ENCODE measurements around the gene TMEM9B. TPM values are rescaled to one million over a fixed set of nuclear protein-coding genes. Genes with fewer than 3 reads are reported as not detected.

Gene TMEM9B
- polyA plus RNA-seq, 3 donors = 25.5 to 149 (median 141) TPM

DNA sequence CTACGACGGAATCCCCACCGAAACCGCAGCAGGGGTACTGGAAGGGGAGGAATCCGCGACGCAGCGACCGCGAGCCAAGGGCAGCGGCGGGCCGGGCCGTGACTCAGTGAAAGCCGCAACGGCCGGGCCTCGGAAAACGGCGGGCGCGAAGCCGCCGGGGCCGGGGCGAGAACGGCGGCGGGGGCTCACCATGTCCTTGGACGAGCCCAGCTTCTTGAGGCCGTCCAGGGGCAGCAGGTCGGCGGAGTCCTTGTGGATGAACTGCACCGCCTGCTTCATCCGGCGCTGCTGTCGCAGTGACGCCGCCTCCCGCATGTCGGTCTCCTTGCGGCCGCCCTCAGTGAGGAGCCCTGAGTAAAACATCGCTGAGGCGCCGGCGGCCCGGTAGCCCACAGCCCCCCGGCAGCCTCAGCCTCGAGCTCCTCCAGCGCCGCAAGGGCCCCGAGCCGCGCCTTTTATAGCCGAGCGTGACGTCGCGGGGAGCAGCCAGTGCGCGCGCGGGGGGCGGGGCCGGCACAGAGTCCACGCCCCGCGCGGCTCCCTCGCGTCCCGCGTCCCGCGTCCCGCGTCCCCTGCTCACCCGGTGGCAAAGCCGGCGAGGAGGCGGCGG is 39.4 kb upstream of the TMEM9B start, which contains the start of gene NRIP3:
NRIP3 (minus strand) TSS at position 429 of the 610 bp plus-strand sequence; CDS start at position 363, 66 bp downstream.
- 1% methylated on average over 83 of the region's 83 CpGs for WGBS (ENCODE audit: insufficient coverage)
- Histone ChIP-seq H4K20me1 (ENCODE audit: insufficient read depth, low read length) (no peaks in the 10 kb centered on the region), H3K27ac (ENCODE audit: low read depth in 1 of 2, low read length in 2 of 2) (peak within 1 kb of the TSS in 1 of 2 donors; percentile 56), H3K36me3 (replicated peaks in 1 of 2; ENCODE audit: control insufficient read depth in 1 of 2, insufficient read depth in 2 of 2, low read length in 2 of 2) (no peaks in the 10 kb centered on the region), H3K4me2 (replicated peaks; ENCODE audit: extremely low read depth, low read length, poor library complexity, severe bottlenecking) (peak within 1 kb of the TSS; percentile 76), H3K4me3 (replicated peaks in 1 of 3; ENCODE audit: low read depth in 2 of 3, low read length in 3 of 3) (peak within 1 kb of the TSS; percentile 25 to 87 (median 72)), H3K27me3 (ENCODE audit: control insufficient read depth in 2 of 2, insufficient read depth in 2 of 2, low read length in 2 of 2) (peaks cover 27 to 38% of the 10 kb centered on the region in 2 donors), H3K79me2 (ENCODE audit: insufficient read depth, low read length) (no peaks in the 10 kb centered on the region), H2AFZ (ENCODE audit: insufficient read depth, low read depth, low read length, poor library complexity, severe bottlenecking) (peak within 1 kb of the TSS; percentile 79), H3K9me3 (replicated peaks in 1 of 2; ENCODE audit: control insufficient read depth in 1 of 2, insufficient read depth in 1 of 2, low read length in 2 of 2) (no peaks in the 10 kb centered on the region), H3K4me1 (ENCODE audit: control insufficient read depth in 1 of 2, insufficient read depth in 2 of 2, low read length in 2 of 2) (peaks cover 33 to 37% of the 10 kb centered on the region in 2 donors), H3K9ac (ENCODE audit: insufficient read depth, low read length, poor library complexity, severe bottlenecking) (peak within 1 kb of the TSS; percentile 57)
- Mint-ChIP-seq H3K9me3 (peaks cover 0 to 12% (median 6%) of the 10 kb centered on the region in 7 donors), H3K27me3 (ENCODE audit: low read depth in 3 of 3) (peaks cover 26 to 38% (median 31%) of the 10 kb centered on the region in 3 donors), H3K4me1 (peaks cover 25% of the 10 kb centered on the region), H3K4me3 (peak within 1 kb of the TSS; percentile 88 to 93), H3K27ac (peak within 1 kb of the TSS in 6 of 7 donors; percentile 79 to 94 (median 86)), H3K36me3 (peaks cover 3 to 13% of the 10 kb centered on the region in 2 donors)
- peak; percentile 79 to 88 (median 80) for DNase-seq
- intact Hi-C loops (cut with micrococcal nuclease) = loop anchor here in 1 of 2 donors (10.0 kb wide), 1 partner anchor 151 kb away; no protein-coding TSS in a partner anchor
- TF ChIP-seq, protein P1, sequence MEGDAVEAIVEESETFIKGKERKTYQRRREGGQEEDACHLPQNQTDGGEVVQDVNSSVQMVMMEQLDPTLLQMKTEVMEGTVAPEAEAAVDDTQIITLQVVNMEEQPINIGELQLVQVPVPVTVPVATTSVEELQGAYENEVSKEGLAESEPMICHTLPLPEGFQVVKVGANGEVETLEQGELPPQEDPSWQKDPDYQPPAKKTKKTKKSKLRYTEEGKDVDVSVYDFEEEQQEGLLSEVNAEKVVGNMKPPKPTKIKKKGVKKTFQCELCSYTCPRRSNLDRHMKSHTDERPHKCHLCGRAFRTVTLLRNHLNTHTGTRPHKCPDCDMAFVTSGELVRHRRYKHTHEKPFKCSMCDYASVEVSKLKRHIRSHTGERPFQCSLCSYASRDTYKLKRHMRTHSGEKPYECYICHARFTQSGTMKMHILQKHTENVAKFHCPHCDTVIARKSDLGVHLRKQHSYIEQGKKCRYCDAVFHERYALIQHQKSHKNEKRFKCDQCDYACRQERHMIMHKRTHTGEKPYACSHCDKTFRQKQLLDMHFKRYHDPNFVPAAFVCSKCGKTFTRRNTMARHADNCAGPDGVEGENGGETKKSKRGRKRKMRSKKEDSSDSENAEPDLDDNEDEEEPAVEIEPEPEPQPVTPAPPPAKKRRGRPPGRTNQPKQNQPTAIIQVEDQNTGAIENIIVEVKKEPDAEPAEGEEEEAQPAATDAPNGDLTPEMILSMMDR (IDR thresholded peaks at IDR 0.05) = no peak

DNA sequence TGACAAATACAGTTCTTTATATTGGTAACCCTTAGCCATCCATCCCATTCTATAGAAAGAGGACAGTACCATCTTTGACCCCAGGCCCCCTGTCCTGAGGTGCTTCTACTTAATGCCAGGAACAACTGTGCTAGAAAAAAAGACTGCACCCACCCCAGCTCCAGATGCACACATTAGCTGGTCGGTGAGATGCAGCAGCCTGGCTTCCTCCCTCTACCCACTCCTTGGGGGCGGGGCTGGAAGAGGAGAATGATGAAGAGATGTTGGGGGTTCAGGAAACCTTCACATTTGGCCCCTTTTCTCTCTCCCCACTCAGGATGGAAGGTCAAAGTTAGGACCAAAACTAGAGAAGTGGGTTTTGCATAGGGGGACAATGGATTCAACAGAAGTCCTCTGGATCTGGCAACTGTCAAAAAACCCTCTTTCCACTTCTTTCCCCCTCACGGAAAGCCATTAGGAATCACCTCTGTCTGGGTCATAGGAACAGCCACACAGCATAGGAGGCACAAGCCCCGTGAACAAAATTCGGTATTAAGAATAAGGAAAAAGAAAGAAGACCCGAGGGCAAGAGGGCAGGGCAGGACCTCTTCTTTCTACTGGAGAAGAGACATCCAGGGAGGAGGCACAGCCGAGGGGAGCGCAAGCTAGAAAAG is 38.8 kb upstream of the TMEM9B start:
- no peaks in the 10 kb centered on the region for H4K20me1 ChIP-seq (ENCODE audit: insufficient read depth, low read length)
- H3K4me1 Mint-ChIP-seq = peaks cover 25% of the 10 kb centered on the region
- 0% methylated on average over 4 of the region's 8 CpGs for WGBS (ENCODE audit: insufficient coverage)
- H3K27ac Mint-ChIP-seq = peak overlapping the region in 6 of 7 donors; percentile 79 to 94 (median 86)
- peak overlapping the region; percentile 57 for H3K9ac ChIP-seq (ENCODE audit: insufficient read depth, low read length, poor library complexity, severe bottlenecking)
- intact Hi-C loops (cut with micrococcal nuclease) = loop anchor here in 1 of 2 donors (10.0 kb wide), 1 partner anchor 152 kb away; no protein-coding TSS in a partner anchor
- no peaks in the 10 kb centered on the region for H3K9me3 ChIP-seq (replicated peaks in 1 of 2; ENCODE audit: control insufficient read depth in 1 of 2, insufficient read depth in 1 of 2, low read length in 2 of 2)
- no peak for DNase-seq
- H2AFZ ChIP-seq (ENCODE audit: insufficient read depth, low read depth, low read length, poor library complexity, severe bottlenecking) = peak overlapping the region; percentile 79
- peak overlapping the region; percentile 25 to 87 (median 72) for H3K4me3 ChIP-seq (replicated peaks in 1 of 3; ENCODE audit: low read depth in 2 of 3, low read length in 3 of 3)
- H3K27ac ChIP-seq (ENCODE audit: low read depth in 1 of 2, low read length in 2 of 2) = peak overlapping the region in 1 of 2 donors; percentile 56
- H3K4me3 Mint-ChIP-seq = peak overlapping the region; percentile 88 to 93
- H3K79me2 ChIP-seq (ENCODE audit: insufficient read depth, low read length) = no peaks in the 10 kb centered on the region
- peaks cover 33 to 37% of the 10 kb centered on the region in 2 donors for H3K4me1 ChIP-seq (ENCODE audit: control insufficient read depth in 1 of 2, insufficient read depth in 2 of 2, low read length in 2 of 2)
- peak overlapping the region; percentile 76 for H3K4me2 ChIP-seq (replicated peaks; ENCODE audit: extremely low read depth, low read length, poor library complexity, severe bottlenecking)
- H3K36me3 ChIP-seq (replicated peaks in 1 of 2; ENCODE audit: control insufficient read depth in 1 of 2, insufficient read depth in 2 of 2, low read length in 2 of 2) = no peaks in the 10 kb centered on the region
- H3K36me3 Mint-ChIP-seq = peaks cover 3 to 13% of the 10 kb centered on the region in 2 donors
- TF ChIP-seq, protein P1 (IDR thresholded peaks at IDR 0.05) = no peak
- H3K27me3 Mint-ChIP-seq (ENCODE audit: low read depth in 3 of 3) = peaks cover 26 to 38% (median 31%) of the 10 kb centered on the region in 3 donors
- peaks cover 0 to 12% (median 6%) of the 10 kb centered on the region in 7 donors for H3K9me3 Mint-ChIP-seq
- peaks cover 27 to 38% of the 10 kb centered on the region in 2 donors for H3K27me3 ChIP-seq (ENCODE audit: control insufficient read depth in 2 of 2, insufficient read depth in 2 of 2, low read length in 2 of 2)

Measured in CD14-positive monocyte (primary cell).